Left colon (tissue), 2 donors: Measurements from ENCODE around the gene ADGRD1. TPM values are rescaled to one million over a fixed set of nuclear protein-coding genes. Genes with fewer than 3 reads are reported as not detected.
"Not testable (repeated sequence)": the region's sequence is repeated elsewhere in the genome, so short reads cannot be mapped to it uniquely, and the experiment has no call there.

Experiments
- ATAC-seq: fragments of 200-7000 bp; cut with Tn5 transposase; one replicate; pipeline ENCODE4 v1.9.1; 2020; ENCODE audit warnings: mild to moderate bottlenecking, moderate library complexity
- DNase-seq, 2 donors: peaks; one replicate each; pipeline ENCODE4 v3.0.0-alpha.2; 2020
- intact Hi-C, 2 donors: fragments of 100-400 bp; cut with DNase I in 1 of 2; cut with micrococcal nuclease in 1 of 2; formaldehyde crosslinking; loops; one replicate each; pipeline versions ENCODE4 v1.11.2 to v1.14.0; 2022; cut with DNase I, micrococcal nuclease
- total RNA-seq, 2 donors: library from RNA; stranded (reverse); fragmentation: NEBNext Ultra II Directional; extraction: Animal tissue kit (Norgen Biotek cat#: 25700); gene quantifications; one replicate each; pipeline ENCODE4 v1.2.1, GENCODE V29; 2021
- donor health status: DM: no; HTN: no; CAD: no.
- donor health status: DM: yes; HTN: yes; CAD: no.

Gene ADGRD1
- total RNA-seq, 2 donors from 2014 or later = 4.0 to 5.8 TPM

- ATAC-seq, intact Hi-C loops, DNase-seq: not testable (repeated sequence)
These were observed 117.0 kb downstream of the ADGRD1 start for GRCh38 chr12:131070668-131071067.

GRCh38 chr12:131071234-131071820 is 117.6 kb downstream of the ADGRD1 start:
- DNase-seq = peak in 1 of 2 donors; percentile 18
- ATAC-seq, intact Hi-C loops: not testable (repeated sequence)

GRCh38 chr12:131071950-131072349 is 118.2 kb downstream of the ADGRD1 start:
- ATAC-seq, intact Hi-C loops, DNase-seq: not testable (repeated sequence)

- ATAC-seq (no peak), DNase-seq (no peak)
- intact Hi-C loops = no loop called here
These were observed 118.9 kb downstream of the ADGRD1 start for GRCh38 chr12:131072451-131073230.

GRCh38 chr12:131074221-131075083 is 120.7 kb downstream of the ADGRD1 start:
- peak in 1 of 2 donors; percentile 20 for DNase-seq
- intact Hi-C loops = no loop called here
- no peak for ATAC-seq

GRCh38 chr12:131075194-131075593 is 121.5 kb downstream of the ADGRD1 start:
- ATAC-seq (no peak), DNase-seq (no peak)
- intact Hi-C loops = no loop called here

- DNase-seq (no peak), ATAC-seq (no peak)
- intact Hi-C loops = no loop called here
These were observed 121.9 kb downstream of the ADGRD1 start for GRCh38 chr12:131075611-131076010.

- ATAC-seq = no peak
- DNase-seq = no peak
- intact Hi-C loops = no loop called here
These were observed 122.6 kb downstream of the ADGRD1 start for GRCh38 chr12:131076296-131076695.

- ATAC-seq = no peak
- no peak for DNase-seq
- intact Hi-C loops = no loop called here
These were observed 123.4 kb downstream of the ADGRD1 start for GRCh38 chr12:131076791-131077747.

GRCh38 chr12:131077931-131078391 is 124.3 kb downstream of the ADGRD1 start:
- DNase-seq (no peak), ATAC-seq (no peak)
- intact Hi-C loops = no loop called here

GRCh38 chr12:131082290-131083194 is 128.8 kb downstream of the ADGRD1 start:
- peak in 1 of 2 donors; percentile 12 for DNase-seq
- no peak for ATAC-seq
- intact Hi-C loops = no loop called here

- intact Hi-C loops = no loop called here
- DNase-seq (peak in 1 of 2 donors; percentile 12), ATAC-seq (no peak)
These were observed 130.8 kb downstream of the ADGRD1 start for GRCh38 chr12:131084341-131085011.

GRCh38 chr12:131085125-131085815 is 131.6 kb downstream of the ADGRD1 start:
- ATAC-seq (no peak), DNase-seq (peak in 1 of 2 donors; percentile 8)
- intact Hi-C loops = no loop called here

- no peak for ATAC-seq
- DNase-seq = peak in 1 of 2 donors; percentile 20
- intact Hi-C loops = no loop called here
These were observed 132.3 kb downstream of the ADGRD1 start for GRCh38 chr12:131085816-131086591.

- no peak for ATAC-seq
- intact Hi-C loops = no loop called here
- DNase-seq = peak in 1 of 2 donors; percentile 9
These were observed 133.7 kb downstream of the ADGRD1 start for GRCh38 chr12:131087302-131087818.
